HG03066 (cell line): Measurements from ENCODE around the gene TBX5.

Experiments used
- ATAC-seq: cut with Tn5 transposase; IDR thresholded peaks from one replicate; pipeline ENCODE4 v1.9.1; 2021; ENCODE audit warnings: low read depth; ENCODE audit not compliant: unreplicated experiment

Gene TBX5

DNA sequence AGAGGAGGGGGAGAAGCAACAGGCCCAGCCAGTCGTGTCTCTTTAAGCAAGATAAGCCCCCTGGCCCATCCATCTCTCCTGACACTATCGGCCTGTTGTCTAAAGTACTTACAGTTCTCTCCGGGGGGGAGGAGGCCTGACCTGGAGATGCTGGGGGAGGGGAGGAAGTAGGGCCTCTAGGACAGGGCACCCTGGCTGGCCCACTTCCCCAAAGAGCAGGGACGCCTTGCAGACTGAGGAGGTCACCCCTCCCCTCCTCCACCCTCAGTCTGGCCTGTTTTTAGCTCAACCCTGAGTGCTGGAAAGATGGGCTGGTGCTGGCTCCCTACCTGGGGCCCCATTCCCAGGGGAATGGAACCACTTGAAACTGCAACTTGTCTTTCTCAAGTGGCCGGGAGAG lies 70.3 kb downstream of the TBX5 start:
- ATAC-seq = no peak

- no peak for ATAC-seq
Measured at GRCh38 chr12:114334395-114334794, 71.5 kb downstream of the TBX5 start.

DNA sequence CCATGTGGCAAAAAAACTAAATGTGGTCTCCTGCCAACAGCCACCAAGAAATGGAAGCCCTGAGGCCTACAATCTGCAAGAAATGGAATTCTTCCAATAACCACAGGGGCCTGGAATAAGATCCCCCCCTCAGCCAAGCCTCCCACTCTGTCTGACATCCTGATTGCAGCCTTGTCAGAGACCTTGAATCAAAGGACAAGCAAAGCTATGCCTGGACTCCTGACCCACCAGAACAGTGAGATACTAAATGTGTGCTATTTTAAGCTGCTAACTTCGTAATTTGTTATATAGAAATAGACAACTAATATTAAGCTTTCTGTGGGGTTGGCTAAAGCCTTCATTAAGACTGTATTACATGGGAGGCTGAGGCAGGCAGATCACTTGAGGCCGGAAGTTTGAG lies 77.7 kb downstream of the TBX5 start:
- ATAC-seq = no peak

DNA sequence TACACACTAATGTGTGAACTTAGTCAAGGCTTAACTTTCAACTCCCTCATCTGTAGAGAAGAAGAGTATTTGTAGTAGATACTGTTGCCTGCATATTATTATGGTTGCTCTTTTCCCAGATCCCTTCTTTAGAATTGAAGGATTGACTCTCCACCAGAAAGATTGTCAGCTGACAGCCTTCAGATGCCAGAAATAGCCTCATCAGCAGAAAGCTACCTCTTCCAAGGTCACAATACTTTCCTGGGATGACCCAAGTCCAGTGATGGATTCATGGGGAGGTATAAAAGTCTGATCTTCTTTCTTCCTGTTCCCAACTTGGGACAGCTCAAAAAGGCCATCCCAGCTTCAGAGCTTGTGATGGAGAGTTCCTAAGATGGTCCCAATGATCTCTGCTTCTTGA lies 78.2 kb downstream of the TBX5 start:
- ATAC-seq = no peak

DNA sequence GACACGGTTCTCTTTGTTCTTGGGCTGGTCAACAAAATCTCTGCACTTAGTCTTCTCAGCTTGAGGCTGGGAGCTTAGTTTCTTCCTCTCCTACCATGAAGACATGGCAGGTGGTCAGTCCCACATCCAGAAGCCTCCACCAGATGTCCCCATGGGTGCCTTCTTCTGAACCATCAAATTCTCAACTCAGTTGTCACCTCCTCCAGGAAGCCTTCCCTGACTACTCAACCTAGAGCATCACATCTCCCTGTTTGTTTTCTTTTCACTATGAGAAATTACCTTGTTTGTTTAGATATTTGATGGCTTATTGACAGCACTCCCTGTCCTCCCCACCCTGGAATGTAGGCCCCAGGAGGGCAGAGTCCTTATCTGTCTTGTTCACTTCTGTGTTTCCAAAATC lies 84.4 kb downstream of the TBX5 start:
- no peak for ATAC-seq

DNA sequence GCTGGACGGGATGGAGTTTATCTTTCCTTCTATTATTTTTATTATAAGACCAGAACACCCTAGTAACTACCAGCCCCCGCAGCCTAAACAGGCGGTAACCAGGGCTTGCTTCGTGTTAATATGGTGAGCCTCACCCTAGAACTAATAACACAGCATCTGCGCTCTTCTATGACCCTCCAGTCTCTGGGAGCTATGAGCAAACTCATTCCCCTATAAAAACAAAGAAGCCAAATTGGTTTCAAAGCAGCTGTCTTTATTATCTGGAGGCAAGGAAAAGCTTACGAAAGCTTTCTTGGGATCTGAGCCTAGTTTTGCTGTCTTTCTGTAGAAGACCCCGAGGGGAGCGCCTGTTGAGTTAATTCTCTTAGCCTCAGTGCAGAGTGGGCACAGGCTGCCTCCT lies 85.0 kb downstream of the TBX5 start:
- ATAC-seq = no peak

GRCh38 chr12:114320101-114320500 lies 85.8 kb downstream of the TBX5 start:
- no peak for ATAC-seq

GRCh38 chr12:114319422-114319821 lies 86.5 kb downstream of the TBX5 start:
- no peak for ATAC-seq

GRCh38 chr12:114318984-114319383 lies 87.0 kb downstream of the TBX5 start:
- no peak for ATAC-seq

DNA sequence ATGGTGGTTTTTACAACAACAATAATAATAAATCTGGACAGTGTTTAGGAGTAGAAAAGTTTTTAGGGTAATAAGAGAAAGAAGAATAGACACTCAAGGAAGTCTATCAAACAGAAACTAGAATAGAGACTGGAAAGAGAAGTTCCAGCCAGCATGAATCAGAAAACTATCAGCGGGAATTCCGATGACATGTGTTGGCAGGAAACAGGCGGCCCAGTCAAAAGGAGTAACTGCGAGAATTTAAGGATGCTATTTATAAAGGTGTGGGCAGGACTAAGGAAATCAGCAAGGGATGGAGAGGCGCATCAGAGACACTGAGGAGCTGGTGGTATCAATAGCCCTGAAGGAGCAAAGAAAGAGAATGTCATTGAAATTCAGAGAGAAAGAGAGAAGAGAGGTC lies 89.9 kb downstream of the TBX5 start:
- no peak for ATAC-seq

DNA sequence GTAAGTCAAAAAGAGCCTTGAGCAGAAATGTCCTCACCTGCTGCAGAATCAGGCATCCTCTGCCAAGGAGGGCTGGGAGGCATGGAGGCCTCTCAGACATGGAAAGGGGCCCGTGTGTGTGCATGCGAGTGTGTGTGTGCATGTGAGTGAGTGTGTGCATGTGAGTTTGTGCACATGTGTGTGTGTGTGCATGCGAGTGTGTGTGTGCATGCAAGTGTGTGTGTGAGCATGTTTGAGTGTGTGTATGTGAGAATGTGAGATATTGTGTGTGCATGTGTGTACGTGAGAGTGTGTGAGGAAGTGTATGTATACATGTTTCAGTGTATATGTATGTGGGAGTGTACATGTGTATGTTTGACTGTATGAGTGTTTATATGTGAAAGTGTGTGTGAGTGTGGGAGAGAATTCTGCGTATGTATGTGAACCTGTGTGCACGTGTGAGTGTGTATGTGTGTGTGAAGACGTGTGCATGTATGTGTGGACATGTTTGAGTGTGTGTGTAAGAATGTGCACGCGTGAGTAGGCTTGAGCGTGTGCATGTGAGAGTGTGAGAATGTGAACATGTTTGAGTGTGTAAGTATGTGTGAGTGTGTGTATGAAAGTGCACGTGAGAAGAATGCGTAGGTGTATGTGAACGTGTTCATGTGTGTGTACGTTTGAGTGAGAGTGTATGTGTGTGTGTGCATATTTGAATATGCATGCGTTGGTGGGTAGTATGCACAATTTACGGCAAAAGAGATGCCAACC lies 90.8 kb downstream of the TBX5 start:
- ATAC-seq = no peak

GRCh38 chr12:114314403-114314802 lies 91.5 kb downstream of the TBX5 start:
- ATAC-seq = no peak

GRCh38 chr12:114313910-114314309 lies 92.0 kb downstream of the TBX5 start:
- no peak for ATAC-seq

- ATAC-seq = no peak
Measured at GRCh38 chr12:114311974-114312373, 94.0 kb downstream of the TBX5 start.

DNA sequence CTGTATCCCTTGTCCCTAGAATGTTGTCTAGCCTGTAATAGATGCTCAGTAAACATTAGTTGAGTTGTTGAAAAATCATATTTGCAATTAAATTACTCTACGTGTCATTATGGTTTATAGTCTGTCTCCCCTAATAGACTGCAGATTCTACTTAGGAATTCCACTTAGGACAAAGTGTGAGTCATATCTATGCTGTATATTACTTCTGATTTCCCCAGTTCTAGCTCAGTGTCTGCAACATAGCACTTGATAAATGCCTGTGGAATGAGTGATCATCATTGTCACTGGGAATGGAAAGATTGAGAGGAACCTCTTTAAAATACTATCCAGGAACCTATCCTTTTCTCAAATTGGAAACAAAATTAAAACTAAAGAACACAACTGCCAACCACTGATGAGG lies 99.3 kb downstream of the TBX5 start:
- ATAC-seq = no peak

GRCh38 chr12:114305446-114305845 lies 100.5 kb downstream of the TBX5 start:
- ATAC-seq = no peak
